Measurements from ENCODE around the gene CXXC1.

DNA sequence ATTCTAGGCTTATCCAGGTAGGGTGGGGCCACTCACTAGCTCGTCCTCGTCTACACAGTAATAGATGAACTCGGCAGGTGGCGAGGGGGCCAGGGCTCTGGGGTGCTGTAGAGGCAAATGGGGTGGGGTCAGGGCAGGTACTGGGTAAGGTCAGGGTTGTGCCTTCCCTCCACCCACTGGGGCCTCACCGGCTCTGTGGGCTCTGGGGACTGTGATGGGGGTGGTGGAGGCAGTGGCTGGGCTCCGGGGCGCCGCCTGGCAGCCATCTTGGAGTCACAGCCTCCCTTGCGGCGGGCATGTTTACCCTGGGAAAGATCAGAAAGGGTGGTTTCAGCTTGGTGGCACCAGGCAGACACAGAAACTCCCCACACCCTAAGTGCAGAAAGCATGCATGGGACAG is 12.6 kb downstream of the CXXC1 start:
- TF ChIP-seq, protein P1, sequence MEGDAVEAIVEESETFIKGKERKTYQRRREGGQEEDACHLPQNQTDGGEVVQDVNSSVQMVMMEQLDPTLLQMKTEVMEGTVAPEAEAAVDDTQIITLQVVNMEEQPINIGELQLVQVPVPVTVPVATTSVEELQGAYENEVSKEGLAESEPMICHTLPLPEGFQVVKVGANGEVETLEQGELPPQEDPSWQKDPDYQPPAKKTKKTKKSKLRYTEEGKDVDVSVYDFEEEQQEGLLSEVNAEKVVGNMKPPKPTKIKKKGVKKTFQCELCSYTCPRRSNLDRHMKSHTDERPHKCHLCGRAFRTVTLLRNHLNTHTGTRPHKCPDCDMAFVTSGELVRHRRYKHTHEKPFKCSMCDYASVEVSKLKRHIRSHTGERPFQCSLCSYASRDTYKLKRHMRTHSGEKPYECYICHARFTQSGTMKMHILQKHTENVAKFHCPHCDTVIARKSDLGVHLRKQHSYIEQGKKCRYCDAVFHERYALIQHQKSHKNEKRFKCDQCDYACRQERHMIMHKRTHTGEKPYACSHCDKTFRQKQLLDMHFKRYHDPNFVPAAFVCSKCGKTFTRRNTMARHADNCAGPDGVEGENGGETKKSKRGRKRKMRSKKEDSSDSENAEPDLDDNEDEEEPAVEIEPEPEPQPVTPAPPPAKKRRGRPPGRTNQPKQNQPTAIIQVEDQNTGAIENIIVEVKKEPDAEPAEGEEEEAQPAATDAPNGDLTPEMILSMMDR (optimal IDR thresholded peaks at IDR 0.05 in 1 of 3, IDR thresholded peaks at IDR 0.05 in 1 of 3, conservative IDR thresholded peaks at IDR 0.05 in 1 of 3; ENCODE audit: extremely low read depth in 1 of 3, insufficient read depth in 2 of 3, low read length in 3 of 3), result no peak
- TF ChIP-seq EZH2 (IDR thresholded peaks at IDR 0.05; ENCODE audit: low read length), result no peak

Measured in keratinocyte (primary cell).